ENCODE results near the gene SCRN1.

SCRN1 gene

DNA sequence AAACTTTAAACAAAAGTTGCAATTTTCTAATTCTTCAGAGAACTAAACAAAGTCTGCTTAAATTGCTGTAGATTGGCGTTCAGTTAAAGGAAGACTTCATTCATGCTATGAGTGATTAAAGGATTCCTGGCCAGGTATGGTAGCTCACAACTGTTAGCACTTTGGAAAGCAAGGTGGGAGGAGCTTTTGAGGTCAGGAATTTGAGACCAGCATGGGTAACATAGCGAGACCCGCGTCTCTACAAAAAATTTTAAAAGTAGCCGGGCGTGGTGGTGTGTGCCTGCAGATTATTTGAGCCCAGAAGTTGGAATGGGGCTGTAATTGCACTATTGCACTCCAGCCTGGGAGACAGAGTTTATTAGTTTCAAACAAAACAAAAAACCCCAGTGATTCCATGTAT, 13.5 kb upstream of the SCRN1 start:
- DNase-seq, result no peak

DNA sequence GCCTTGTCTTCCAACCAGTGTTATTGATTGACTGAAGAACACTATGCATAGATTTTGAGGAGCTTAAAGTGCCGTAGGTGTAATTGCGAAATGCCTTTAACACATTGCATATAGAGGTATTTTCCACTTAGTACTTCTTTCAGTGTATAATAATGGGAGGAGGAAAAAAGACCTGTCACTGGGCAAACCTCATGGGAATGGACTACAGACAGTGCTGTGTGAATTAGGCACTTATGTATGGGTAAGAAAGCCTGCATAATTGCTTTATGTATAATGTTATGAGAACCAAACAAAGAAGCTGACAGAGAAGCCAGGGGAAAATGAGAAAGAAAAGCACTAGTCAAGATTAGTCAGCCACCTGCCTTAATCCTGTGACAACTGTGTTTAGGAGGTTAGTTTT, 12.4 kb upstream of the SCRN1 start:
- no peak for DNase-seq

DNA sequence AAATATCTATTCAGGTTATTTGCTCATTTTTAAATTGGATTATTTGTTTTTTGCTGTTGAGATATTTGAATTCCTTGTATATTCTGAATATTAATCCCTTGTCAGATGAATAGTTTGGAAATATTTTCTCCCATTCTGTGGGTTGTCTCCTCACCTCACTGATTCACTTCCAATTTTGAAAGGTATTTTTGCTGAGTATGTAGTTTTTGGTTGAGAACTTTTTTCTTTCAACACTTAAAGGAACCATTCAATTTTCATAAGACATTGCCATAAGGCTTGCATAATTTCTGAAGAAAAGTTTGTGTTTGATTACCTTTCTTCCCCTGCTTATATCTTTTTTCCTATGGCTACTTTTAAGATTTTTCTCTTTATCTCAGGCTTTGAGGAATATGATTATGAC, 8.9 kb upstream of the SCRN1 start:
- no peak for DNase-seq

DNA sequence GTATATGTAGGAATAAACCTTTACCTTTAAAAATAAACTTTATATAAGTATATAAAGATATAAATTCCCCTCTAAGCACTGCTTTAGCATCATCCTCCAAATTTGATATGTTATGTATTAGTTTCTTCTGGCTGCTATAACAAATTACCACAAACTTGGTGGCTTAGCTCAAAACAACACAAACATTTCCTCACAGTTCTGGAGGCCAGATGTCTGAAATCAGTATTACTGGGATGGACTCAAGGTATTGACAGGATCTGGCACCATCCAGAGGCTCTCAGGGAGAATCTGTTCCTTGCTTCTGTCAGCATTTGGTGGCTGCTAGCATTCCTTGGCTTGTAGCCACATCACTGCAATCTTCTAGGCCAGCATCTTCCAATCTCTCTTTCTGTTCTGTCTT, 6.7 kb upstream of the SCRN1 start:
- DNase-seq, result no peak

DNA sequence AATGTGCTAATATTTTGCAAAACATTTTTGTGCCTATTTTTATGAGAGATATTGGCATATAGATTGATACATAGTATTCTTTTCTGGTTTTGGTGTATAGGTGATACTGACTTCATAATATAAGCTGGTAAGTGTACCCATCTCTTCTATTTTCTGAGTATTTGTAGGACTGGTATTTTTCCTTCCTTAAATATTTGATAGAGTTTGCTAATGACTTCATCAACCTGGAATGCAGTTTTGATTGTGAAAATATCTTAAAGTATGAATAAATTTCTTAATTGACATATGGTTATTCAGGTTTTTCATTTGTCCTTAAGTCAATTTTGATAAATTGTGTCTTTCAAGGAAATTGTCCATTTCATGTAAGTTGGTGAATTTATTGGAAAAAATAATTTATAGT, 6.1 kb upstream of the SCRN1 start:
- no peak for DNase-seq

DNA sequence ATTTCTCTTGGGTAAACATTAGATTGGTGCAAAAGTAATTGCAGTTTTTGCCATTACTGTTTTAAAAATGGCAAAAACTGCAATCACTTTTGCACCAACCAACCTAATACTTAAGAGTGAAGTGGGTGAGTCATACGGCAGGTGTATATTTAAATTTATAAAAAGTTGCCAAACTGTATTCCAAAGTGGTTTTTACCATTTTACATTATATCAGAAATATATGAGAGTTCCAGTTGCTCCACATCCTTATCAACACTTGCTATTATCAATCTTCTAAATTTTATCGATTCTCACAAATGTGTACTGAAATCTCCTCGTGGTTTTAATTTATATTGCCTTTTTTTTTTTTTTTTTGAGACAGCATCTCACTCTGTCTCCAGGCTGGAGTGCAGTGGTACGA, 3.5 kb upstream of the SCRN1 start:
- no peak for DNase-seq

DNA sequence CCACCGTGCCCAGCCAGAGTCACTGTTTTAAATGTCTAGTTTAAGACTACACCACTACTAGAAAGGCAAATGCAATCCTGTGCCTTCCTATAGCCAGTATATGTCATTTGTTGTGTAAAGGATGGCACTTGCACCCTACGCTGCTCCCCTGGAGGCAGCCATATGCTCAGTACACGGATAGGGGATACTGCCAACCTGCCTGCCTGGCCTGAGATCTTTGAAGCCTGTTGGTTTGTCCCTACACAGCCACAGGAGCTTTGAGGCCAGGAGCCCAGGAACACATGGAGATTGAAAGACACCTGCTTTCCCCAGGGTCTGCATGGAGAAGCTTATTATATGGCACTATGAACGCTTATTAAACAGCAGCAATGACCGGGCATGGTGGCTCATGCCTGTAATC, 2.3 kb upstream of the SCRN1 start:
- no peak for DNase-seq

DNA sequence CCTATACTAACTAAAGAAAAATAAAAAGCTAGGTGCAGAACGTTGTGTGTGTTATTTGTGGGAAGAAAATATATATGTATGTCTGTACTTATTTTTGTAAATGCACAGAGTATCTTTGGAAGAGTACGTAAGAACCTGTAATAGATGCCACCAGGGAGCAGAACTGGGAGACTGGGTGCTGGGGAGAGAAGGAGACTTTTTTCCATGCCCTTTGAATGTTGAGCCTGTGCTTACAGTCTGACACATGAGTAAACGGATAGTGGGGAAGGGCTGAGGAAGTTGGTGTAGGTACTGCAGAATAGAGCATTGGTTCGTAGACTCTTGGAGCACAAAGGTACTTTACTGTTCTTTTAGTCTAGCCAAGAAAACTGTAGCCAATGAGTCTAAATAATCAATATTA, 1.3 kb upstream of the SCRN1 start:
- no peak for DNase-seq

DNA sequence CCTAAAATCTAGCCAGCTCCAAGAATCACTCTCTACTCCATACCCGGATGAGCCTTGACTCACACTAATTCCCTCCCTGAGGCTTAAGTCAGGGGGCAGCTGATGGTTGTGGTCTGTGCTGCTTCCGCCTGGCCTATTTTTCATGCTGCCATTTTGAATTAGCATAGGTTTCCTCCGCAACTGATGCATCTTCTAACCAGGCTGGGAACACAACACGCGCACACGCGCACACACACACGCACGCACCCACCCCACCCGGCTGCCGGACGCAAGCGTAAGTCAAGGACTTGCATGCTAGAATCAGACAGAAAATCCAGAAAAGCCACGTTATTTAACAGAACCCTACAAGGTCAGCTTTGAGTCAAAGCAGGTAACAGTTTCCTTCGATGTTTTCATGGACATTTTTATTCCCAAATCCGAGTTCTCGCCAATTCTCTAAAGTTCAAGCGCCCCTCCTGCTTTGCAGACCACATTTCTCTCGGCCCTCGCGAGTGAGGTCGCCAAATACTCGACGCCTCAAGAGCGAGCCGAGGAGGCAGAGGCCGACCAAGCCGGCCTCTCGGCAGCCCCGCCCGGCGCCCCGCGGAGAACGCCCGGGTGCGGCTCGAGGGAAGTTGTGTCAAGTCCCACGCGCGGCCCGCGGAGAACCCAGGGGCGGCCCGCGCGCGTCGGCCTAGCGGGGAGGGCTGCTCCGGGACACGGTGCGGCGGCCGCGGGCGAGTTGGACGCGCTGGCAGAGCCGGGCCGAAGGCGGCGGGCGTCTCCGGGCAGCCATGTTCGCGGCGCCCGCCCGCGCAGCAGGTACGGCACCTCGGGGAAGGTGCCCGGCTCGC, 961 bp downstream of the SCRN1 start:
- peak; percentile 24 for DNase-seq

DNA sequence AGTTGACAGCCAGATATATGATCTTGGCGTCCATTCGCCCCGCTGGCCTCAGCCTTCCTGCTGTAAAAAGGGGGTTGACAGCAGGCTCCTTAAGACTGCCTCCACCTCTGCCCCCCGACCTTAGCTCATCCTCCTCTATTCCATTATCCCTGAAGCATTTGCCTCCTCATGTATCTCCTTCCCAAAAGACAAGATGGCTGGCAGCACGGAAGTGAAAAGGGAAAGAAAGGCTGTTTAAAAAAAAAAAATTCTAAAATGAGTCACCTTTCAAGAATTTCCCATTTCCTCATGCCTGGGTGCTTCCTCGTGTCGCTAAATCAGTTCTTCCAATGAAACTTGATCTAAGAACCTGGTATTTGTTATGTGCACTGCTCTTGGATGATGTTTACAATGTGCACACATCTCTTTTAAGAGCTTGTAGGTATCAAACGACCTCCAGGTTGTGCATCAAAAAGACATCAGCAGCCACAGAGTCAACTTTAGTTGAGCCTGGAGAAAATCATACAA, 1.7 kb downstream of the SCRN1 start:
- no peak for DNase-seq

DNA sequence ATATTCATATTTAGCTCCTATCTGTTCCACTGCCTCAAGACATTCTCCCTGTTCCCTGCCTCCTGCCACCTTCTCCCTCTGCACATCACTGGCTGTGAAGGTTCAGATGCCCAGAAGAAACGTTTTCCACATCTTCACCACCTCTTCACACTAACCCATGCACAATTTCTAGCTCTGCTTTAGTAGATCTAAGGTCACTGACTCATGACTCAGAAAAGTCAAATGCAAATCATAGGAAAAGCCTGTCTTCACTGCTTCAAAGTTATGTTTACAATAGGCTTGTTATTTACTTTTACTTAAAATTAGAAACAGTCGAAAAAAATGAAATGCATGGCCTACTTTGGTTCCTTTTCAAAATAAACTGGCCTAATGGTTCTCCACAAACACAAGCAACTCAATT, 2.5 kb downstream of the SCRN1 start:
- no peak for DNase-seq

DNA sequence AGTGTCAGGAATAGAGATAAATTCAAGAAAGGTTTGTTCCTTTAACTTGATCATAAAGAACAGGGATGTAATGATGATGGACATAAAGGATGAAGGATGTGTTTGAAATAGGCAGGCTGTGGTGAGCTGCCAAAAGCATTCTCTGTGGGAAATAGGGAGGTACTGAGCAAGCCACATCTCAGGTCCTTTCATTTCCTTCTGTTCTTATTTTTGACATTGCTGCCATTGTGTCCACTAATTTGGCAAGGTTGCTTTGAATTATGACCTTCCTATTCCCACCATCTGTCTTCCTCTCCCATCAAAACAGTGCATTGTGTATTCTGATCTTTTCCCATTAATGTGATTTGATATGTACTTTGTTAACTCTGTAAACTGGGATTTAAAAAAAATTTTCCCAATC, 9.4 kb downstream of the SCRN1 start:
- DNase-seq, result no peak

DNA sequence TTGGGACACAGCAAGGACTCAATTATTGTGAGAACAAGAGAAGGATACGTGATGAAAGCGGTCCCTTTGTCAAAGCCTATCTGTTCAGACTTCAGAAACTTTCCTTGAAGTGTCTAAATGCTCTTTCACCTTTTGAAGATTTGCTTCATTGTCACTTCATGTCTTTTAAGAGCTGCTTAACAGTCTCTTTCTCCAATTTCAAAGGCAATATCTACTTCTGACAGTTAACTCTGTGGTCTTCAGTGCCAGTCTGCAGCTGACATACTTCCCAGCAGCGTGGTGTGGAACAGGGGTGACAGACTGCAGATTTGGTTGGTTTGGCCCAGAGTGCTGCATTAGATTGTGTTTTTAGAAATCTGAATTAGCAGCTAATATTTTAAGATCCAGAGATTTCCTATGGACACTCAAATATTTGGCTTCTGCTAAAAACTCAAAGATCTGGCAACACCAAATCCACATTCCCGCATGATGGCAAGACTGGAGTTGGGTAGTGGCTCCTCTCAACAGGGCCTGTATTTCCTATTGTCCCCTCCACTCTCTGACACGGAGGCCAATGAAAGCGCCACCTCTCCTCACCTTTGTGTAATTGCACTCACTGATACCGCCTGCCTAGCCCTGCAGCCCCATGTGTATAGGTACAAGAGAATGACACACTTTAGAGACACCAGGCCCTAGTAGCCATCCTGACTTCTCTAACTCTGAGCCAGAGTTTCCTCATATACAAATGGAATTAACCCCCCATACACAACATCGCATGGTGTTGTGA, 11.5 kb downstream of the SCRN1 start:
- DNase-seq, result no peak

DNA sequence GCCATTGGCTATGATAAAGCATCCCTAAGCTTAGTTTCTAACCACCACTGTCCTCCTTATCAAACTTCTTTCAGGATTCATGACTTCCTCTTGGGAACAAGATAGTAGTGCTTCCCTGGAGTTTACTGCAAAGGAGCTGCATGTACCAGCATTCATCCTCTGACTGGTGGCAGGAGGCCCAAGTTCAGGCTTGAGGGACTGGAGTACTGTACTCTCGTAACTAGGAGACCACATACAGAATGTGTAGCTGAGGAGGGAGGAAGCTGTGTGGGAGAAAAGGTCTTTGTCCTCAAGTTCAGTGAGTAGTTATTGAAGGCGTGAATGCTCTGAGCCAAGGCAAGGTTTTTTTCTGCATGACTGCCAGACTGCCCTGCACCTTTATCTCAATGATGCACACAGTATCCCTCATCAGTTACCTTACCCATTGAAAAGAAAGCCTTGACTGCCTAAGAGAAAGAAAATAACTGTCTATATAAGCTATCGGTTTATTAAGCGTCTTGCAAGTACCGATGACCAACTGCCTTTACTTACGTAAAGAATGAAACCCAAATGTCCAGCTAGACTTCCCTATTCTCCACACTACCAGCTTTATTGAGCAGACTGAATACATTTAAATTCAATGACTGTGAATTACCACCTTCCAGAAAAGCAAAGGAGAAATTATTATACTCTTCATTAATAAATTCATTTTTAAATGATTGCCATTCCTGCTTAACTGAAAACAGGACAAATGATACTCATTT, 12.8 kb downstream of the SCRN1 start:
- DNase-seq, result no peak

DNA sequence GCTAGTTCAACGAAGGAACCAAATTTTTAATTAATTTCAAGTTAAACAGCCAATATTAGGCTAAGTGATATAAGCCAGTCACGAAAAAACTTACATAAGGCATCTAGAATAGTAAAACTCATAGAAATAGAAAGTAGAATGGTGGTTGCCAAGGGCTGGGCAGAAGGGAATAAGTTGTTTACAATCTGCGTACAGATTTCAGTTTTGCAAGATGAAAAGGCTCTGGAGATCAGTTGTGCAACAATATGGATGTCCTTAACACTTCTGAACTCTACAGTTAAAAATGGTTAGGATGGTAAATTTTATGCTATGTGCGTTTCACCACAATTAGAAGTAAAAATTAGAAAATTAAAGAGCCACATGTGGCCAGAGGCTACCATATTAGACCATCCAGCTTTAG, 13.3 kb downstream of the SCRN1 start:
- DNase-seq, result no peak

DNA sequence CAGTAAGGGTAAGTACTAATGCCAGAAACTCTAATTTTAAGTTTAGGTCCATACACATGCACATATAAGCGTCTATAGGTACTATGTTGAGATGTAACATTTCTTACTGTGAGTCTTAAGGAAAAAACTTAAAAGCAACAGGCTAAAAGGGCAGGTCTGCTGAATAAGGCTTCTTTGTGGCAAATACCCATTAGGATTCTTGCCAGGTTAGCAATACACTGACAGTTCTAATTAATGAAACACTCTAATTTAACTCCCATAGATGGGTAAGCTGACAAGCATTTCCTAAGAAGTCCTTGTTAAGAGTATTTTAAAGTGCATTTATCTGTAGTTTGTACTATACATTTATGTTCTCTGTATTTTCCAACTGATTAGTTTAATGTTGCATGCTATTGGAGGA, 14.0 kb downstream of the SCRN1 start:
- no peak for DNase-seq

DNA sequence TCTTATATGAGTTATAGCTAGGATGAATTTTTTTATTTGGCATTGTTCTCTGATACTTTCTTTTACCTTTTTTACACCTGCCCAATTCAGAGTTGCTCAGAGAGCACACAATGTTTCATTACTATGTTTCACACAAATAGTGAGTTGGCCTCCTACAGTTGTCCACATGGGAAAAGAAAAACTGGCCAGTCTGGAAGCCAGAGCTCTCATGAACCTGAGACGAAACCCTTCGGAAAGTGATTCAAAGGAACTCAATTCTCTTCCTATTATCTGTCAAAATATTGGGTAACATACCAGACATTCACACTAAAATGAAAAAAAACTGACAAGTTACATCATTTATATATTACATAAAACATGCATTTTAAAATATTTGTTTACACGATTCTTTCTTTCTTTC, 15.3 kb downstream of the SCRN1 start:
- DNase-seq, result no peak

DNA sequence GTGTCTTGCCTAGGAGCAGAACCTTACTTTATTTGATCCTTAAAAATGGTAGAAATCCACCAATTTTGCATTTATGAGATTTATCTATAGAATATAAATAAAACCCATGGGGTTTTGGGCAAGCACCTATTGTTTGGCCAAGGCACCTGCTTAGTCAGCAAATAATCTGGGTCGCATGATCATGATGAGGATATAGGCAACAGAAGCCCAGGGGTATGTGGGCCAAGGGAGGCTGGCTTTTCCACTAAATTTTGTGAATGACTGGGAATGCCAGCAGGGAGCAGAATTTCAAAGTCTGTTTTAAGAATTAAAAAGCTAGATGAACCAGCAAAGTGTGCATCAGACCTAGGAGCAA, 17.3 kb downstream of the SCRN1 start:
- no peak for DNase-seq

DNA sequence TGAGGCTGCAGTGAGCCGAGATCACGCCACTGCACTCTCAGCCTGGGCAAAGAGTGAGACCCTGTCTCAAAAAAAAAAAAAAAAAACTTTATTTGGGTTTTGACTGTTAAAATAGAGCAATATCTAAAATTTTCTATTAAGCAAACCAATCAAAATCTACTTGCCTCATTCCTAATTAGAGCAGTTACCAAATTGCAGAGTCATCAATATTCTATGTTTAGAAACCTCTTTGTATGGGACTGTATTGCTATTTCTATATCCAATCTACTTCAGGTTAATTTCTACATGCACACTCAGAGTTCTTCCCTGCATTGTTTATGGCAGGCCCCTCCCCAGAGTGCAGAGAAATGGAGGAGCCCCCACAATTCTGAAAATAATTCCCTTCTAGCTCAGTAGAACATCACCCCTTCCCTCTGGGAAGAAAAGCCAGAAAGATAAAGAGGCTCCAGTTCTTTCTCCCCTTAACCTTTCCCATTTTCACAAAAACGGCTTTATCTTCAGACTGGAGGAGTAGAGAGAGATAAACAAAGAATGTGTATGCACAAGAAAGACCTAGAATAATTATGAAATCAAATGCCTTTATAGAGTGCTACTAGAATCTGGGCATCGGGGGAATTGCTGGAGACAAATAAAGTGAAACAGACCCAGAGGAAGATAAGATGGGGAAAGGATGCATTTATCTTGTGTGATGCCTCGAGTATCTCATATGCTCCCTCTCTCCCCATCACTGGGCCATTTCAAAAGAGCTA, 17.9 kb downstream of the SCRN1 start:
- DNase-seq, result no peak

DNA sequence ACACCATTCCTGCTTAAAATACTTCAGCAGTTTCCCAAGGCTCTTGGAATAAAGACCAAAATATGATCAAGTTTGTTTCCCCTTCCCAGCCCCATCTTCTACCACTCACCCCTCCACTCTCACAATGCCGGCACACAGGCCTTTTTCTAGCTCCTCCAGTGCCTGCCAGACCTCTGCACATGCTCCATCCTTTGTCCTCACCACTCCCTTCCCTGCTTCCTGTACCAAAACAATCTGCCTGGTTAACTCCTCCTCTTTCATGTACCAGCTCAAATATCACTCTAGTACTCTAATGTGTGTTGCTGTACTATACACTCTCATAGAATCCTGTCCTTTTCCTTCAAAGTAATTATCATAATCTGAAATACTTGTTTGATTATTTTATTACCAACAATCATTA, 19.4 kb downstream of the SCRN1 start:
- no peak for DNase-seq

DNA sequence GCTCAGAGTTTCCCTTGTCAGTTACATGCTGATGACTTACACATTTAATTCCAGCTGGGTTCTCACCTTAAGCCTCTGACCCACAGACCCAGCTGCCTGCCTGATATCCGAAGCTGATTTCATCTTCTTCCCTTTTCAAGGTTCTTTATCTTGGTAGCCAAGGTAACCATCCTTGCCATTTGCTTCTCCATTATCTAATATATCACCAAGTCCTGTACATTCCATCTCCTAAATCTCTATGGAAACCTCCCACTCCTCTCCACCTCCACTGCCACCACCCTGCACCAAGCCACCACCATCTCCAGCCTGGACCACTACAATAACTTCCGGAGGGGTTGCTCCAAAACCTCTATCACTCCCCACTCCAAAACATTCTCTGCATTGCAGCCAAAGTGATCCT, 19.9 kb downstream of the SCRN1 start:
- DNase-seq, result no peak

DNA sequence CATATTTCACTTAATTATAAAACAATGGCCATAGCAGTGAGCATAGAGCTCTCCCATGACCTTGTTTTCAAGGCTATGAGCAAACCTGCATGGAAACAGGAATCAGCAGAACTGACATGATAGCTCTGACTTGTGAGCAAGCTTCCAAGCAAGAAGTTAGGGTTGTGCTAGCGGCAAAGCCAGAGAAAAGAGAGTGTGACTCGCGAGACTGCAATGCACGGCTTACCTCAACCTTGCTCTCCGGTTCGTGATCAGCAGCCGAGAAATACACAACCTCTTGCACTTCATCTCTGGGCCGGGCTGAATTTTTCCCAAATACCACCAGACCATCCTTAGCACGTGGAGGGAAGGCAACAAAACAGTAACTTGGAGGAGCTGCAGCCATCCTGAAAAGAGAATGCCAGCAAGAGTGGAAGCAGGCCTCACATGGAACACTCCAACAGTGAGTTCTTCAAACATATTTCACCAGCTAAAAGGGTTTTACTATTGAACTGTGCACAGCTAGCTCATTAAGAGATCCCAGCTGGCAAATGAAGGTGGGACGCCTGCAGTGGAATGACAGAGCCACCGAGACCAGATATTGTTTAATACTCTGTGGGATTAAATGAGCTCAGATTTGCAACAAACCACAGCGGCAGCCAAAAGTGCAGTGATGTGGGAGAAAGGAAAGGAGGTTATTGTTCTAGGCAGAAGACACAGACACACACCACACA, 20.8 kb downstream of the SCRN1 start:
- DNase-seq, result no peak

Data from GDM1 (cell line).